Activated CD8-positive, alpha-beta T cell treated with anti-CD3 and anti-CD28 coated beads for 36 hours (primary cell): Measurements from ENCODE around the gene GLI1. TPM values are rescaled to one million over a fixed set of nuclear protein-coding genes. Genes with fewer than 3 reads are reported as not detected.

ENCODE experiments used
- ATAC-seq: fragments of 200-7000 bp; cut with Tn5 transposase; one replicate; pipeline ENCODE4 v1.10.0; 2021; ENCODE audit warnings: mild to moderate bottlenecking, moderate library complexity
- CTCF ChIA-PET: fragments of 350-600 bp; sonication (Branson Sonifier 250); formaldehyde crosslinking; loops from one replicate; lab custom pipeline; 2021; ENCODE audit warnings: antibody characterized with exemption; lab: Charles Lee
- POLR2A ChIA-PET: fragments of 350-600 bp; sonication (Branson Sonifier 250); formaldehyde crosslinking; loops from one replicate; lab custom pipeline; 2021; ENCODE audit warnings: antibody characterized with exemption; lab: Charles Lee
- DNase-seq: peaks from one replicate; pipeline ENCODE4 v3.0.0-alpha.2; 2020
- H3K27ac Mint-ChIP-seq: one replicate; pipeline ENCODE4 v1.8.0; 2021; ENCODE audit warnings: mild to moderate bottlenecking, mixed read lengths
- H3K27me3 Mint-ChIP-seq: one replicate; pipeline ENCODE4 v1.8.0; 2021; ENCODE audit warnings: mixed read lengths
- H3K36me3 Mint-ChIP-seq: one replicate; pipeline ENCODE4 v1.8.0; 2021; ENCODE audit warnings: low read depth, mixed read lengths
- H3K4me1 Mint-ChIP-seq: one replicate; pipeline ENCODE4 v1.8.0; 2021; ENCODE audit warnings: low read depth, mixed read lengths
- H3K4me3 Mint-ChIP-seq: one replicate; pipeline ENCODE4 v1.8.0; 2021; ENCODE audit warnings: mild to moderate bottlenecking, moderate library complexity, mixed read lengths
- H3K9me3 Mint-ChIP-seq: one replicate; pipeline ENCODE4 v1.8.0; 2021; ENCODE audit warnings: mixed read lengths
- CTCF ChIP-seq: fragments of 200-600 bp; IDR thresholded peaks from one replicate; pipeline ENCODE4 v1.8.0; 2022; ENCODE audit warnings: antibody characterized with exemption, mild to moderate bottlenecking
- intact Hi-C: fragments of 100-400 bp; cut with micrococcal nuclease; formaldehyde crosslinking; loops from one replicate; pipeline ENCODE4 v1.10.0; 2022
- total RNA-seq, 2 experiments: library from RNA; stranded (reverse); gene quantifications; one replicate each; pipeline ENCODE4 v1.2.3, GENCODE V29; 2021

GLI1 gene
- total RNA-seq, 2 experiments from 2014 or later, result 0.20 to 0.83 TPM

GRCh38 chr12:57483466-57483865 is 23.9 kb downstream of the GLI1 start:
- H3K36me3 Mint-ChIP-seq, result peaks cover 10% of the 10 kb centered on the region
- intact Hi-C loops, result no loop called here
- H3K27ac Mint-ChIP-seq, result peak overlapping the region; percentile 10
- H3K4me1 Mint-ChIP-seq, result peaks cover 40% of the 10 kb centered on the region
- TF ChIP-seq CTCF, result no peak
- no peak overlapping the region for H3K4me3 Mint-ChIP-seq
- no peak for DNase-seq
- H3K9me3 Mint-ChIP-seq, result no peaks in the 10 kb centered on the region
- ChIA-PET POLR2A (no interaction called here), CTCF (no interaction called here)
- no peaks in the 10 kb centered on the region for H3K27me3 Mint-ChIP-seq
- ATAC-seq, result no peak

GRCh38 chr12:57485695-57486094 is 26.1 kb downstream of the GLI1 start:
- TF ChIP-seq CTCF, result no peak
- H3K27ac Mint-ChIP-seq, result no peak overlapping the region
- H3K9me3 Mint-ChIP-seq, result no peaks in the 10 kb centered on the region
- no peak for ATAC-seq
- intact Hi-C loops, result no loop called here
- no peak for DNase-seq
- peaks cover 28% of the 10 kb centered on the region for H3K36me3 Mint-ChIP-seq
- no peak overlapping the region for H3K4me3 Mint-ChIP-seq
- CTCF ChIA-PET, result interaction anchor here (1.0 kb wide), 2 partner anchors 9 to 30 kb away, joined by 3 to 5 read pairs; partner anchors contain the start of gene INHBE
- H3K27me3 Mint-ChIP-seq, result no peaks in the 10 kb centered on the region
- POLR2A ChIA-PET, result interaction anchor here (0.9 to 6.4 kb wide), 3 partner anchors 11 to 33 kb away, joined by 4 to 50 read pairs (median 8); partner anchors contain the start of gene DDIT3
- peaks cover 36% of the 10 kb centered on the region for H3K4me1 Mint-ChIP-seq

- ChIA-PET POLR2A (interaction anchor here (0.7 to 6.4 kb wide), 7 partner anchors 9 to 261 kb away, joined by 3 to 50 read pairs (median 4); partner anchors contain the start of gene DDIT3), CTCF (interaction anchor here (1.0 to 1.6 kb wide), 5 partner anchors 10 to 32 kb away, joined by 3 to 6 read pairs (median 5); partner anchors contain the start of gene INHBE)
- Mint-ChIP-seq H3K9me3 (no peaks in the 10 kb centered on the region), H3K27ac (peak overlapping the region; percentile 95), H3K4me3 (peak overlapping the region; percentile 97), H3K4me1 (peaks cover 29% of the 10 kb centered on the region), H3K36me3 (peaks cover 41% of the 10 kb centered on the region), H3K27me3 (no peaks in the 10 kb centered on the region)
- no peak for ATAC-seq
- no peak for TF ChIP-seq CTCF
- intact Hi-C loops, result no loop called here
- DNase-seq, result no peak
These were observed 27.5 kb downstream of the GLI1 start for GRCh38 chr12:57487055-57487596.

GRCh38 chr12:57487597-57488401 is 28.2 kb downstream of the GLI1 start, which contains the start of gene MARS1:
Gene MARS1 (plus strand): TSS chr12:57488068. CDS start chr12:57488091, 23 bp downstream.
- POLR2A ChIA-PET, result interaction anchor here (0.8 to 6.4 kb wide), 10 partner anchors 8 to 31 kb away, joined by 4 to 50 read pairs (median 8); partner anchors contain the start of genes ARHGAP9 and DDIT3

More at GRCh38 chr12:57487597-57488401, 28.2 kb downstream of the GLI1 start, which contains the start of gene MARS1:
- Mint-ChIP-seq H3K9me3 (no peaks in the 10 kb centered on the region), H3K4me3 (peak within 1 kb of the TSS; percentile 97), H3K36me3 (peaks cover 48% of the 10 kb centered on the region), H3K4me1 (peaks cover 33% of the 10 kb centered on the region), H3K27me3 (no peaks in the 10 kb centered on the region), H3K27ac (peak within 1 kb of the TSS; percentile 95)
- peak; percentile 98 for ATAC-seq
- no peak for TF ChIP-seq CTCF
- peak; percentile 97 for DNase-seq
- intact Hi-C loops, result no loop called here
- CTCF ChIA-PET, result interaction anchor here (1.0 to 1.6 kb wide), 6 partner anchors 11 to 32 kb away, joined by 3 to 6 read pairs (median 4); partner anchors contain the start of gene INHBE
